ENCODE measurements around the gene FEZ2. TPM values are rescaled to one million over a fixed set of nuclear protein-coding genes. Genes with fewer than 3 reads are reported as not detected.

The FEZ2 gene
- total and polyA plus RNA-seq, 12 donors = 16.4 to 51.7 (median 40.6) TPM

GRCh38 chr2:36626756-36627155, 28.8 kb upstream of the FEZ2 start:
- TF ChIP-seq CTCF (IDR thresholded peaks at IDR 0.05) = no peak
- intact Hi-C loops (cut with DNase I) = no loop called here
- Histone ChIP-seq H3K36me3 (no peaks in the 10 kb centered on the region), H3K27me3 (peaks cover 0 to 7% (median 0%) of the 10 kb centered on the region in 7 donors), H3K27ac (no peak overlapping the region), H3K4me3 (no peak overlapping the region), H3K4me1 (no peaks in the 10 kb centered on the region), H3K9me3 (peaks cover 0 to 28% (median 10%) of the 10 kb centered on the region in 11 donors)
- ATAC-seq (no peak), DNase-seq (no peak)
- WGBS, 2 donors = 87 to 92% methylated on average over 3 of the region's 3 CpGs

GRCh38 chr2:36626071-36626470, 28.1 kb upstream of the FEZ2 start:
- Histone ChIP-seq H3K4me3 (no peak overlapping the region), H3K27me3 (peaks cover 0 to 7% (median 0%) of the 10 kb centered on the region in 7 donors), H3K27ac (no peak overlapping the region), H3K9me3 (peaks cover 0 to 28% (median 10%) of the 10 kb centered on the region in 11 donors), H3K36me3 (no peaks in the 10 kb centered on the region), H3K4me1 (no peaks in the 10 kb centered on the region)
- intact Hi-C loops (cut with DNase I) = no loop called here
- no peak for ATAC-seq
- DNase-seq = no peak
- WGBS, 2 donors = 96 to 98% methylated on average over 3 of the region's 3 CpGs
- no peak for TF ChIP-seq CTCF (IDR thresholded peaks at IDR 0.05)

- no peak for ATAC-seq
- H3K36me3 ChIP-seq = no peaks in the 10 kb centered on the region
- 78 to 82% methylated on average over 2 of the region's 2 CpGs for WGBS, 2 donors
- TF ChIP-seq CTCF (IDR thresholded peaks at IDR 0.05) = no peak
- no peak overlapping the region for H3K4me3 ChIP-seq
- intact Hi-C loops (cut with DNase I) = no loop called here
- peaks cover 0 to 7% (median 0%) of the 10 kb centered on the region in 7 donors for H3K27me3 ChIP-seq
- no peak overlapping the region for H3K27ac ChIP-seq
- DNase-seq = no peak
- H3K4me1 ChIP-seq = no peaks in the 10 kb centered on the region
- H3K9me3 ChIP-seq = peaks cover 0 to 28% (median 10%) of the 10 kb centered on the region in 11 donors
Observed at GRCh38 chr2:36625304-36625703, 27.3 kb upstream of the FEZ2 start.

- Histone ChIP-seq H3K27ac (no peak overlapping the region), H3K9me3 (peaks cover 0 to 12% (median 6%) of the 10 kb centered on the region in 11 donors), H3K27me3 (peaks cover 0 to 7% (median 0%) of the 10 kb centered on the region in 7 donors), H3K4me3 (no peak overlapping the region), H3K36me3 (no peaks in the 10 kb centered on the region), H3K4me1 (no peaks in the 10 kb centered on the region)
- intact Hi-C loops (cut with DNase I) = no loop called here
- no peak for ATAC-seq
- WGBS, 2 donors = 88 to 90% methylated on average over 2 of the region's 2 CpGs
- DNase-seq = no peak
- TF ChIP-seq CTCF (IDR thresholded peaks at IDR 0.05) = no peak
Observed at GRCh38 chr2:36620321-36620720, 22.4 kb upstream of the FEZ2 start.

Data from heart right ventricle (tissue), 16 donors.